GM12878 (cell line): ENCODE measurements around the gene PPRC1. TPM values are rescaled to one million over a fixed set of nuclear protein-coding genes. Genes with fewer than 3 reads are reported as not detected.

ENCODE experiments used
- ATAC-seq: fragments of 200-7000 bp; cut with Tn5 transposase; 3 replicates; pipeline ENCODE4 v1.9.1; 2020; ENCODE audit warnings: mild to moderate bottlenecking, moderate library complexity
- BruUV-seq: library from RNA; stranded (reverse); fragments of 400-500 nt; replicated peaks from 2 replicates; lab custom pipeline; 2021; lab: Mats Ljungman, UMichigan
- CTCF ChIA-PET: fragments of 300-600 bp; sonication (Branson Sonifier 250); formaldehyde crosslinking; extraction: SDS; loops from one replicate; lab custom pipeline; 2021; ENCODE audit warnings: inconsistent platforms; lab: Yijun Ruan, JAX
- POLR2A ChIA-PET: fragments of 350-600 bp; formaldehyde crosslinking; extraction: SDS; loops from one replicate; lab custom pipeline; 2021; ENCODE audit warnings: inconsistent platforms; lab: Charles Lee
- RAD21 ChIA-PET: fragments of 300-600 bp; sonication (Branson Sonifier 250); formaldehyde crosslinking; loops from one replicate; lab custom pipeline; 2023; ENCODE audit warnings: antibody characterized with exemption; ENCODE audit not compliant: unreplicated experiment; lab: Charles Lee
- SMC1A ChIA-PET: fragments of 300-600 bp; sonication (Branson Sonifier 250); formaldehyde crosslinking; loops from one replicate; lab custom pipeline; 2023; ENCODE audit not compliant: unreplicated experiment, uncharacterized antibody; lab: Charles Lee
- DNase-seq: peaks from one replicate; pipeline ENCODE4 v3.0.0-alpha.2; 2011; ENCODE audit warnings: low read depth, low spot score
- FAIRE-seq: peaks from 3 replicates; lab custom pipeline; 2011; peaks lifted over from hg19 to GRCh38; lab: Jason Lieb, UNC
- H2AFZ ChIP-seq: 2 replicates; pipeline ENCODE4 v1.6.0; 2011; ENCODE audit warnings: low read depth, low read length, control low read depth; ENCODE audit not compliant: control insufficient read depth
- H3K27ac ChIP-seq: 2 replicates; pipeline ENCODE4 v1.5.1; 2011; ENCODE audit warnings: control low read depth; ENCODE audit not compliant: control insufficient read depth, insufficient read depth
- H3K27me3 ChIP-seq, 2 experiments: replicated peaks in 1 of 2; 2 replicates each; pipeline versions ENCODE4 v1.6.0 to v1.6.1; 2011; ENCODE audit warnings: low read length in 1 of 2; ENCODE audit not compliant: control insufficient read depth in 2 of 2, insufficient read depth in 2 of 2
- H3K36me3 ChIP-seq, 2 experiments: 2 replicates each; pipeline ENCODE4 v1.5.1; 2011; ENCODE audit warnings: low read length in 1 of 2; ENCODE audit not compliant: control insufficient read depth in 2 of 2, insufficient read depth in 2 of 2
- H3K4me1 ChIP-seq: 2 replicates; pipeline ENCODE4 v1.6.1; 2011; ENCODE audit warnings: mild to moderate bottlenecking, low read length, moderate library complexity, mixed read lengths; ENCODE audit not compliant: control insufficient read depth, insufficient read depth
- H3K4me2 ChIP-seq: 2 replicates; pipeline ENCODE4 v1.6.0; 2011; ENCODE audit warnings: control low read depth; ENCODE audit not compliant: control insufficient read depth, insufficient read depth
- H3K4me3 ChIP-seq: fragments of 200-600 bp; sonication (generic); 2 replicates; pipeline ENCODE4 v1.5.1; 2016
- H3K79me2 ChIP-seq: 2 replicates; pipeline ENCODE4 v1.6.0; 2011; ENCODE audit warnings: low read length; ENCODE audit not compliant: control insufficient read depth, insufficient read depth
- H3K9ac ChIP-seq: 2 replicates; pipeline ENCODE4 v1.8.0; 2011; ENCODE audit warnings: low read length, control low read depth, mixed read lengths; ENCODE audit not compliant: control insufficient read depth, insufficient read depth
- H3K9me3 ChIP-seq: replicated peaks from 3 replicates; pipeline ENCODE4 v1.5.1; 2011; ENCODE audit warnings: mild to moderate bottlenecking, low read length; ENCODE audit not compliant: control insufficient read depth, insufficient read depth
- H4K20me1 ChIP-seq: 2 replicates; pipeline ENCODE4 v1.6.0; 2011; ENCODE audit not compliant: control insufficient read depth, insufficient read depth
- ATF2 ChIP-seq: IDR thresholded peaks from 2 replicates; pipeline ENCODE4 v1.6.1; 2012; ENCODE audit warnings: low read length, inconsistent platforms
- ATF7 ChIP-seq: fragments of 450-650 bp; IDR thresholded peaks from 2 replicates; pipeline ENCODE4 v1.6.1; 2016; ENCODE audit warnings: low read depth, mild to moderate bottlenecking
- CHD2 ChIP-seq: IDR thresholded peaks from 2 replicates; pipeline ENCODE4 v1.6.1; 2011; ENCODE audit warnings: low read depth, low read length, improper control_type of control experiment, borderline replicate concordance
- DPF2 ChIP-seq: fragments of 450-650 bp; IDR thresholded peaks from 2 replicates; pipeline ENCODE4 v1.6.1; 2017; ENCODE audit warnings: mild to moderate bottlenecking
- ELK1 ChIP-seq: IDR thresholded peaks from 2 replicates; pipeline ENCODE4 v1.6.1; 2012; ENCODE audit warnings: low read depth, low read length, improper control_type of control experiment
- HDGF ChIP-seq: fragments of 450-650 bp; IDR thresholded peaks from 2 replicates; pipeline ENCODE4 v1.6.1; 2016; ENCODE audit warnings: antibody characterized with exemption
- HSF1 ChIP-seq: fragments of 150-350 bp; IDR thresholded peaks from 2 replicates; pipeline ENCODE4 v1.6.1; 2014; ENCODE audit warnings: mild to moderate bottlenecking, low read depth, low read length
- KAT2A ChIP-seq: conservative IDR thresholded peaks from 2 replicates; pipeline ENCODE4 v1.6.1; 2011; ENCODE audit warnings: low read depth, low read length; ENCODE audit not compliant: control insufficient read depth
- KLF5 ChIP-seq: fragments of 450-650 bp; IDR thresholded peaks from 2 replicates; pipeline ENCODE4 v1.6.1; 2014; ENCODE audit warnings: mild to moderate bottlenecking; ENCODE audit not compliant: partially characterized antibody
- MTA3 ChIP-seq: IDR thresholded peaks from 2 replicates; pipeline ENCODE4 v1.6.1; 2012; ENCODE audit warnings: low read length, inconsistent platforms, borderline replicate concordance
- SIX5 ChIP-seq: IDR thresholded peaks from 2 replicates; pipeline ENCODE4 v1.6.1; 2011; ENCODE audit warnings: mild to moderate bottlenecking, low read depth, low read length, moderate library complexity; ENCODE audit not compliant: severe bottlenecking
- STAT1 ChIP-seq: fragments of 450-650 bp; conservative IDR thresholded peaks from 2 replicates; pipeline ENCODE4 v1.6.1; 2014; ENCODE audit warnings: antibody characterized with exemption, mild to moderate bottlenecking
- YBX1 ChIP-seq: fragments of 450-650 bp; IDR thresholded peaks from 2 replicates; pipeline ENCODE4 v1.6.1; 2016; ENCODE audit warnings: antibody characterized with exemption
- ZBED1 ChIP-seq: IDR thresholded peaks from 2 replicates; pipeline ENCODE4 v1.6.1; 2016; ENCODE audit warnings: borderline replicate concordance
- WGBS: methylation state at CpG from one replicate; pipeline ENCODE4 v1.1.6; 2016; ENCODE audit warnings: low lambda C conversion rate; ENCODE audit not compliant: insufficient replicate concordance, insufficient coverage; ENCODE audit errors: missing lambda C conversion rate; 5-methylcytosine and 5-hydroxymethylcytosine counted together
- in situ Hi-C: fragments of 300-500 bp; cut with MboI; formaldehyde crosslinking; loops from 9 replicates; pipeline ENCODE4 v1.14.3; 2018; ENCODE audit warnings: mixed read lengths
- intact Hi-C: fragments of 100-400 bp; cut with micrococcal nuclease; formaldehyde crosslinking; loops from one replicate; pipeline ENCODE4 v1.14.2; 2022; ENCODE audit not compliant: unreplicated experiment
- polyA plus RNA-seq, 11 experiments: library from polyadenylated mRNA; depleted of rRNA in 4 of 11; unstranded in 6 of 11; stranded (reverse) in 5 of 11; fragments of >200 nt; fragmentation: Nextera tagmentation in 4 of 11; fragmentation: Illumina TruSeq in 1 of 11; extraction: Ambion mirVana in 4 of 11; extraction: Trizol in 1 of 11; gene quantifications; 1 replicate in 1 of 11; 2 replicates in 10 of 11; pipeline versions ENCODE4 v1.2.1 to v1.2.3, GENCODE V29; 2011 to 2016; ENCODE audit warnings: inconsistent platforms in 2 of 11, missing spikeins in 2 of 11, low read depth in 1 of 11
- total RNA-seq, 4 experiments: library from RNA; depleted of rRNA in 3 of 4; stranded (reverse); fragments of >200 nt in 3 of 4; fragmentation: Illumina TruSeq in 1 of 4; extraction: Trizol in 1 of 4; gene quantifications; 2 replicates each; pipeline versions ENCODE4 v1.2.1 to v1.2.3, GENCODE V29; 2013 to 2021

The PPRC1 gene
- total and polyA plus RNA-seq, 10 of the 15 experiments (the other 5 are each of a cell fraction or from before 2014, with no cell fraction given) = 13.1 to 69.8 (median 32.4) TPM

- 81% methylated on average over 4 of the region's 5 CpGs for WGBS
- RAD21 ChIA-PET = interaction anchor here (0.6 kb wide), 1 partner anchor 124 kb away, joined by 5 read pairs; no protein-coding TSS in a partner anchor
- peaks cover 42 to 64% of the 10 kb centered on the region in 2 experiments for H3K36me3 ChIP-seq
These were observed 26.3 kb downstream of the PPRC1 start for GRCh38 chr10:102159051-102159597.

More at GRCh38 chr10:102159051-102159597, 26.3 kb downstream of the PPRC1 start:
- intact Hi-C loops (no loop called here), in situ Hi-C loops (no loop called here)
- DNase-seq (no peak), ATAC-seq (no peak), FAIRE-seq (no peak)
- TF ChIP-seq CHD2 (no peak), MTA3 (no peak), KAT2A (no peak), ELK1 (no peak), STAT1 (no peak), ATF7 (no peak), ATF2 (no peak), ZBED1 (no peak), YBX1 (no peak), DPF2 (no peak), KLF5 (no peak), SIX5 (no peak), HSF1 (no peak), HDGF (no peak)
- Histone ChIP-seq H4K20me1 (no peaks in the 10 kb centered on the region; the same call in none of the 2 replicates), H3K4me3 (no peak overlapping the region), H3K4me2 (no peak overlapping the region), H3K9me3 (no peaks in the 10 kb centered on the region), H3K9ac (no peak overlapping the region), H3K27me3 (no peaks in the 10 kb centered on the region), H2AFZ (no peak overlapping the region), H3K4me1 (no peaks in the 10 kb centered on the region; the same call in 1 of the 2 replicates), H3K79me2 (peaks cover 35% of the 10 kb centered on the region), H3K27ac (no peak overlapping the region)
- ChIA-PET POLR2A (interaction anchor here (0.6 kb wide), 1 partner anchor 128 kb away, joined by 7 read pairs; no protein-coding TSS in a partner anchor), CTCF (interaction anchor here (4.5 kb wide), 1 partner anchor 11 kb away, joined by 38 read pairs; no protein-coding TSS in a partner anchor), SMC1A (interaction anchor here (0.8 kb wide), 1 partner anchor 53 kb away, joined by 3 read pairs; no protein-coding TSS in a partner anchor)
- BruUV-seq = no TSS peak
